ENCODE results near the gene ARAP2.

The ARAP2 gene

DNA sequence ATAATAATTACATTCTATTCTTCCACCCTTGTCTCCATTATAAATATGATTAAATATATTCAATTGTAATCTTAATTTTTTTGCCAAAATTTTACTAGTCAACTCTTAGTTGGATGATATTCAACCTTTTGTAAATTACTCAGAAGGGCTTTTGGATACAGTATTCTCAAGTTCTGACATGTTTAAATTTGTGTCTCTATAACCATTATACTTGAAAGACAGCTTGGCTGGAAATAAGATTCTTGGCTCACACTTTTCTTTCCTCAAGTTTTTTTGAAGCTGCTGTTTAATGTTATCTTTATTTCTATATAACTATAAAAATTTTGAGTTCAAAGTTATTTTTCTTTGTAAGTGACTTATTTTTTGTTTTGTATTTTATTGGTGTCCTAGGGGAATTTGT is 214.4 kb downstream of the ARAP2 start:
- DNase-seq (no peak), ATAC-seq (replicated peaks) (no peak)
- peaks cover 0 to 6% of the 10 kb centered on the region in 2 donors for H3K9me3 Mint-ChIP-seq
- H3K27ac Mint-ChIP-seq = no peak overlapping the region
- peaks cover 3% of the 10 kb centered on the region in 2 donors for H3K36me3 Mint-ChIP-seq
- H3K4me1 Mint-ChIP-seq = no peaks in the 10 kb centered on the region
- H3K4me3 Mint-ChIP-seq = no peak overlapping the region
- no peaks in the 10 kb centered on the region for H3K27me3 Mint-ChIP-seq

DNA sequence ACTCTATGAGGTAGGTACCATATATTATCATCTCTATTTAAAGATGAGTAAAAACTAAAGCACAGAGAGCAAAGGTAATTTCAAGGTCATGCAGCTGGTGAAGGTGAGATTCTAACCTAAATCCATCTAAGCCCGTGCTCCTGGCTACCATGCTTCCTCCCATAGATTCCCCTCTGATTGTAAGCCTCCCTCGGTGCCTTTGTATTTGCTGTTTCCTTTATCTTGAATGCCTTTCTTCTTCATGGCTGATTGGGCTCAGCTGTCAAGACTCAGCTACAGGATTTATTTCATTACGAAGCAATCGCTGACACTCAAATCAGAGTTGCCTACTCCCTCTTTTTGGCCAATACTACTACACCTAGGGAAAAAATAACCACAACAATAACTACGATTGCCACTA is 217.1 kb downstream of the ARAP2 start:
- ATAC-seq (replicated peaks) = no peak
- no peaks in the 10 kb centered on the region for H3K4me1 Mint-ChIP-seq
- H3K4me3 Mint-ChIP-seq = no peak overlapping the region

GRCh38 chr4:36026348-36026880 is 217.9 kb downstream of the ARAP2 start:
- ATAC-seq (replicated peaks) (no peak), DNase-seq (no peak)
- Mint-ChIP-seq H3K9me3 (no peaks in the 10 kb centered on the region), H3K4me1 (no peaks in the 10 kb centered on the region), H3K27me3 (no peaks in the 10 kb centered on the region), H3K36me3 (no peaks in the 10 kb centered on the region), H3K27ac (no peak overlapping the region), H3K4me3 (no peak overlapping the region)

More for the DNA sequence above, 217.1 kb downstream of the ARAP2 start:
- Mint-ChIP-seq H3K27me3 (no peaks in the 10 kb centered on the region), H3K9me3 (no peaks in the 10 kb centered on the region), H3K27ac (no peak overlapping the region), H3K36me3 (no peaks in the 10 kb centered on the region)
- no peak for DNase-seq

GRCh38 chr4:36024901-36025660 is 219.2 kb downstream of the ARAP2 start:
- no peak for ATAC-seq (replicated peaks)
- H3K4me3 Mint-ChIP-seq = no peak overlapping the region
- no peaks in the 10 kb centered on the region for H3K4me1 Mint-ChIP-seq
- no peaks in the 10 kb centered on the region for H3K36me3 Mint-ChIP-seq
- H3K9me3 Mint-ChIP-seq = no peaks in the 10 kb centered on the region
- no peak overlapping the region for H3K27ac Mint-ChIP-seq
- DNase-seq = no peak
- no peaks in the 10 kb centered on the region for H3K27me3 Mint-ChIP-seq

GRCh38 chr4:36020351-36020750 is 224.0 kb downstream of the ARAP2 start:
- H3K4me3 Mint-ChIP-seq = no peak overlapping the region
- peaks cover 0 to 3% of the 10 kb centered on the region in 2 donors for H3K36me3 Mint-ChIP-seq
- no peak overlapping the region for H3K27ac Mint-ChIP-seq
- H3K27me3 Mint-ChIP-seq = no peaks in the 10 kb centered on the region
- DNase-seq (no peak), ATAC-seq (replicated peaks) (no peak)
- no peaks in the 10 kb centered on the region for H3K4me1 Mint-ChIP-seq
- no peaks in the 10 kb centered on the region for H3K9me3 Mint-ChIP-seq

Measured in stimulated activated naive B cell treated with anti-CD40 and anti-IgM and Interleukin-4, amounts not matched to agents 10 μg/mL and 1 μg/mL and 100 μg/mL, for 72 hours (primary cell).